ENCODE results near the gene ARFIP2. TPM values are rescaled to one million over a fixed set of nuclear protein-coding genes. Genes with fewer than 3 reads are reported as not detected.

Gene ARFIP2
- polyA plus RNA-seq, 1 of the 3 experiments (the other 2 are of a cell fraction): 128 TPM

GRCh38 chr11:6497069-6497839 lies 16.1 kb upstream of the ARFIP2 start, which contains the start of gene DNHD1:
Gene DNHD1, plus strand, starts transcription at chr11:6497280. Its CDS starts 936 bp downstream, at chr11:6498216.
- no peaks in the 10 kb centered on the region for H3F3A ChIP-seq (replicated peaks; ENCODE audit: insufficient read depth)
- no peak for DNase-seq
- H4K20me1 ChIP-seq (ENCODE audit: insufficient read depth): no peaks in the 10 kb centered on the region
- no peak within 1 kb of the TSS for H3K9ac ChIP-seq
- no peaks in the 10 kb centered on the region for H3K79me2 ChIP-seq (ENCODE audit: insufficient read depth)
- no peaks in the 10 kb centered on the region for H3K9me3 ChIP-seq
- H3K36me3 ChIP-seq (replicated peaks in 1 of 2; ENCODE audit: control insufficient read depth in 1 of 2, insufficient read depth in 2 of 2, low read length in 1 of 2): peaks cover 7 to 16% of the 10 kb centered on the region in 2 experiments
- no peak within 1 kb of the TSS for H3K4me3 ChIP-seq (ENCODE audit: low read depth in 2 of 2, low read length in 1 of 2)
- ChIA-PET CTCF (interaction anchor here (1.0 to 5.5 kb wide), 4 partner anchors 9 to 118 kb away, joined by 6 to 29 read pairs (median 6); partner anchors contain the start of gene TIMM10B), POLR2A (interaction anchor here (1.8 kb wide), 1 partner anchor 16 kb away, joined by 4 read pairs; the partner anchor contains the start of genes ARFIP2 and TIMM10B)
- no peaks in the 10 kb centered on the region for H3K9me2 ChIP-seq
- no peak within 1 kb of the TSS for H2AFZ ChIP-seq (ENCODE audit: low read depth)
- no peaks in the 10 kb centered on the region for H3K27me3 ChIP-seq (ENCODE audit: insufficient read depth)
- no peak within 1 kb of the TSS for H3K4me2 ChIP-seq
- no peaks in the 10 kb centered on the region for H3K4me1 ChIP-seq (ENCODE audit: control insufficient read depth in 1 of 2, insufficient read depth in 2 of 2, low read depth in 1 of 2, low read length in 1 of 2)
- TF ChIP-seq RAD21 (IDR thresholded peaks at IDR 0.05; ENCODE audit: low read length): no peak
- no peak for TF ChIP-seq PBX3 (IDR thresholded peaks at IDR 0.05)
- TF ChIP-seq YY1 (IDR thresholded peaks at IDR 0.05; ENCODE audit: low read depth): no peak
- no peak for TF ChIP-seq RFX5 (IDR thresholded peaks at IDR 0.05; ENCODE audit: low read length)
- TF ChIP-seq RXRA (IDR thresholded peaks at IDR 0.05; ENCODE audit: borderline replicate concordance, low read depth): no peak
- TF ChIP-seq FOXJ3 (CRISPR knock-in tag; IDR thresholded peaks at IDR 0.05): no peak
- TF ChIP-seq SIN3A (IDR thresholded peaks at IDR 0.05; ENCODE audit: borderline replicate concordance, low read depth, low read length): no peak
- no peak for TF ChIP-seq SMC3 (IDR thresholded peaks at IDR 0.05; ENCODE audit: low read depth, low read length)
- TF ChIP-seq ZBTB33 (IDR thresholded peaks at IDR 0.05; ENCODE audit: borderline replicate concordance, low read depth): no peak
- no peak for TF ChIP-seq GABPA (IDR thresholded peaks at IDR 0.05; ENCODE audit: low read depth)
- TF ChIP-seq MXI1 (IDR thresholded peaks at IDR 0.05; ENCODE audit: low read depth, low read length): no peak
- TF ChIP-seq RCOR1 (IDR thresholded peaks at IDR 0.05; ENCODE audit: low read length): no peak
- no peak for TF ChIP-seq TEAD4 (IDR thresholded peaks at IDR 0.05; ENCODE audit: borderline replicate concordance, insufficient read depth)
- 90% methylated on average over 31 of the region's 33 CpGs for WGBS (ENCODE audit: low lambda C conversion rate)
- H3K27ac ChIP-seq (ENCODE audit: low read depth in 2 of 2, low read length in 1 of 2): no peak within 1 kb of the TSS

GRCh38 chr11:6489306-6489705 lies 8.2 kb upstream of the ARFIP2 start:
- no peaks in the 10 kb centered on the region for H3K4me1 ChIP-seq (ENCODE audit: control insufficient read depth in 1 of 2, insufficient read depth in 2 of 2, low read depth in 1 of 2, low read length in 1 of 2)
- no peak overlapping the region for H3K4me3 ChIP-seq (ENCODE audit: low read depth in 2 of 2, low read length in 1 of 2)
- H3K79me2 ChIP-seq (ENCODE audit: insufficient read depth): peaks cover 33% of the 10 kb centered on the region; the same call in 1 of the 2 replicates
- WGBS (ENCODE audit: low lambda C conversion rate): 82% methylated on average over 4 of the region's 4 CpGs
- H2AFZ ChIP-seq (ENCODE audit: low read depth): no peak overlapping the region
- no peaks in the 10 kb centered on the region for H4K20me1 ChIP-seq (ENCODE audit: insufficient read depth)
- H3F3A ChIP-seq (replicated peaks; ENCODE audit: insufficient read depth): peaks cover 7% of the 10 kb centered on the region
- no peak overlapping the region for H3K27ac ChIP-seq (ENCODE audit: low read depth in 2 of 2, low read length in 1 of 2)
- ChIA-PET CTCF (interaction anchor here (0.9 to 1.7 kb wide), 8 partner anchors 12 to 127 kb away, joined by 3 to 8 read pairs (median 3); no protein-coding TSS in a partner anchor), POLR2A (no interaction called here)
- H3K27me3 ChIP-seq (ENCODE audit: insufficient read depth): no peaks in the 10 kb centered on the region
- H3K9me2 ChIP-seq: no peaks in the 10 kb centered on the region
- no peak for DNase-seq
- H3K4me2 ChIP-seq: no peak overlapping the region
- H3K9ac ChIP-seq: no peak overlapping the region
- H3K36me3 ChIP-seq (replicated peaks in 1 of 2; ENCODE audit: control insufficient read depth in 1 of 2, insufficient read depth in 2 of 2, low read length in 1 of 2): peaks cover 23 to 48% of the 10 kb centered on the region in 2 experiments
- no peaks in the 10 kb centered on the region for H3K9me3 ChIP-seq
- TF ChIP-seq USF1 (IDR thresholded peaks at IDR 0.05; ENCODE audit: borderline replicate concordance, low read depth) (no peak), RAD21 (IDR thresholded peaks at IDR 0.05; ENCODE audit: low read length) (no peak), RCOR1 (IDR thresholded peaks at IDR 0.05; ENCODE audit: low read length) (no peak), MXI1 (IDR thresholded peaks at IDR 0.05; ENCODE audit: low read depth, low read length) (no peak), REST (IDR thresholded peaks at IDR 0.05; ENCODE audit: low read depth, low read length) (no peak), MAX (IDR thresholded peaks at IDR 0.05; ENCODE audit: low read depth) (no peak), TAF1 (IDR thresholded peaks at IDR 0.05; ENCODE audit: borderline replicate concordance, low read depth, low read length) (no peak), FOSL2 (IDR thresholded peaks at IDR 0.05; ENCODE audit: borderline replicate concordance, low read depth) (no peak), FOXJ3 (CRISPR knock-in tag; IDR thresholded peaks at IDR 0.05) (no peak)
